MCF 10A (cell line): Measurements from ENCODE around the gene SORBS2. TPM values are rescaled to one million over a fixed set of nuclear protein-coding genes. Genes with fewer than 3 reads are reported as not detected.
"Not testable (repeated sequence)": the region's sequence is repeated elsewhere in the genome, so short reads cannot be mapped to it uniquely, and the experiment has no call there.

Experiments
- BruUV-seq: library from RNA; stranded (reverse); fragments of 400-500 nt; replicated peaks from 2 replicates; lab custom pipeline; 2021; lab: Mats Ljungman, UMichigan
- CTCF ChIA-PET: fragments of 300-600 bp; sonication (Branson Sonifier 250); formaldehyde crosslinking; extraction: SDS; loops from one replicate; lab custom pipeline; 2021; ENCODE audit warnings: antibody characterized with exemption, inconsistent platforms; lab: Yijun Ruan, JAX
- POLR2A ChIA-PET: fragments of 300-600, 350-650 bp; sonication (Branson Sonifier 250); formaldehyde crosslinking; extraction: SDS; loops from one replicate; lab custom pipeline; 2020; ENCODE audit warnings: antibody characterized with exemption, inconsistent platforms; lab: Yijun Ruan, JAX
- DNase-seq: peaks from one replicate; pipeline ENCODE4 v3.0.0-alpha.2; 2018; ENCODE audit not compliant: unreplicated experiment
- H3K27ac Mint-ChIP-seq: one replicate; pipeline ENCODE4 v1.8.0; 2022; ENCODE audit warnings: mild to moderate bottlenecking, low read depth, mixed read lengths; ENCODE audit not compliant: unreplicated experiment
- H3K27me3 Mint-ChIP-seq: one replicate; pipeline ENCODE4 v1.8.0; 2022; ENCODE audit warnings: mixed read lengths; ENCODE audit not compliant: insufficient read depth, unreplicated experiment
- H3K36me3 Mint-ChIP-seq: one replicate; pipeline ENCODE4 v1.8.0; 2022; ENCODE audit warnings: mild to moderate bottlenecking, moderate library complexity, mixed read lengths; ENCODE audit not compliant: insufficient read depth, unreplicated experiment
- H3K4me1 Mint-ChIP-seq: one replicate; pipeline ENCODE4 v1.8.0; 2022; ENCODE audit warnings: mixed read lengths; ENCODE audit not compliant: insufficient read depth, unreplicated experiment
- H3K4me3 Mint-ChIP-seq: one replicate; pipeline ENCODE4 v1.8.0; 2022; ENCODE audit warnings: mild to moderate bottlenecking, moderate library complexity, mixed read lengths; ENCODE audit not compliant: unreplicated experiment
- H3K9me3 Mint-ChIP-seq: one replicate; pipeline ENCODE4 v1.8.0; 2022; ENCODE audit warnings: mixed read lengths; ENCODE audit not compliant: unreplicated experiment
- intact Hi-C: fragments of 100-400 bp; cut with micrococcal nuclease; formaldehyde crosslinking; loops from 2 replicates; pipeline ENCODE4 v1.14.1; 2022
- total RNA-seq: library from RNA; stranded (reverse); gene quantifications from 2 replicates; pipeline ENCODE4 v1.2.3, GENCODE V29; 2022
- TF ChIP-seq, protein P1 (sequence below): fragments of 200-600 bp; IDR thresholded peaks from one replicate; pipeline ENCODE4 v1.8.0; 2022; ENCODE audit warnings: antibody characterized with exemption, mild to moderate bottlenecking; ENCODE audit not compliant: unreplicated experiment

Gene SORBS2
- total RNA-seq, 1 experiment from 2014 or later, result 19.3 TPM

GRCh38 chr4:185717377-185717741 lies 94.6 kb downstream of the SORBS2 start:
- Mint-ChIP-seq H3K36me3 (peaks cover 5% of the 10 kb centered on the region), H3K27me3 (no peaks in the 10 kb centered on the region), H3K27ac (no peak overlapping the region), H3K4me3 (no peak overlapping the region), H3K4me1 (peaks cover 39% of the 10 kb centered on the region), H3K9me3 (peaks cover 7% of the 10 kb centered on the region)
- no TSS peak for BruUV-seq
- no peak for DNase-seq
- intact Hi-C loops, result no loop called here
- TF ChIP-seq, protein P1, sequence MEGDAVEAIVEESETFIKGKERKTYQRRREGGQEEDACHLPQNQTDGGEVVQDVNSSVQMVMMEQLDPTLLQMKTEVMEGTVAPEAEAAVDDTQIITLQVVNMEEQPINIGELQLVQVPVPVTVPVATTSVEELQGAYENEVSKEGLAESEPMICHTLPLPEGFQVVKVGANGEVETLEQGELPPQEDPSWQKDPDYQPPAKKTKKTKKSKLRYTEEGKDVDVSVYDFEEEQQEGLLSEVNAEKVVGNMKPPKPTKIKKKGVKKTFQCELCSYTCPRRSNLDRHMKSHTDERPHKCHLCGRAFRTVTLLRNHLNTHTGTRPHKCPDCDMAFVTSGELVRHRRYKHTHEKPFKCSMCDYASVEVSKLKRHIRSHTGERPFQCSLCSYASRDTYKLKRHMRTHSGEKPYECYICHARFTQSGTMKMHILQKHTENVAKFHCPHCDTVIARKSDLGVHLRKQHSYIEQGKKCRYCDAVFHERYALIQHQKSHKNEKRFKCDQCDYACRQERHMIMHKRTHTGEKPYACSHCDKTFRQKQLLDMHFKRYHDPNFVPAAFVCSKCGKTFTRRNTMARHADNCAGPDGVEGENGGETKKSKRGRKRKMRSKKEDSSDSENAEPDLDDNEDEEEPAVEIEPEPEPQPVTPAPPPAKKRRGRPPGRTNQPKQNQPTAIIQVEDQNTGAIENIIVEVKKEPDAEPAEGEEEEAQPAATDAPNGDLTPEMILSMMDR, result no peak
- POLR2A ChIA-PET, result interaction anchor here (0.7 to 3.0 kb wide), 2 partner anchors 11 to 21 kb away, joined by 3 to 16 read pairs; no protein-coding TSS in a partner anchor
- CTCF ChIA-PET, result no interaction called here

DNA sequence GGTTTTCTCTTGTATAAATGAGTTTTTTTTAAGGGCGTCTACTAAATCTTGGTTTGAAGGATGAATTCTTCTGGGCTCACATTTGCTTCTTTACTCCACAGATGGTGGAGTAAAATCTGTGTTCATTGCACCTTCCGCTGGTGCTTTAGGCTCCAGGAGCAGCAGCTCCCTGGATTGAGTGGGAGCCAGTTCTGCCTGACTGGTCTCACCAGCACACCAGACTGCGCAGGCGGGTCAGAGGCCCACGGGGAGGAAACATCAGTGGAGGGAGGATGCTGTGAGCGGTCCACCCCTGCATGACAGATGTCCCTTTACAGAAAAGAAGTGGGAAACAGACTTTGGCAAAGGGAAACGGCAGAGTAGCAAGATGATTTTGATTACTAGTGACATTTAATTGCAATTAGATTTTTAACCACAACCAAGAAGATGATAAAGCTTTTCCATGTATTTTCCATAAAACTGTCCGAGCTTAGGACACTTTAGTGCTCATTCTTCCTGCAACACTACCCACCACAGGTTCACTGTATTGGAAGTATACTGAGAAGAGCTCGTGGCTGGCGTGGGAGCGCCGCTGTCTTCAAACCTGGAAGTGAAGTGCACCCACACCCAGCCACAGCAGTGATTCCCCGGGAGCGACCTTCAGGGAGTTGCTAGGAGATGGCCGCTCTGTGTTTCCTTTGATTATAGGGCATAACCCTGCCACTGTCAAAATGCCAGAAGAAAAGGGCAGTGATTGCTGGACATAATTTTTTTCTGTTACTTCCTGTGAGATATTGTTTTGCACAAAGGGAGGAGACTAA lies 95.2 kb downstream of the SORBS2 start:
- H3K4me1 Mint-ChIP-seq, result peaks cover 39% of the 10 kb centered on the region
- no peak for DNase-seq
- CTCF ChIA-PET, result no interaction called here
- TF ChIP-seq, protein P1, result no peak
- no TSS peak for BruUV-seq
- no peak overlapping the region for H3K4me3 Mint-ChIP-seq
- H3K27me3 Mint-ChIP-seq, result no peaks in the 10 kb centered on the region
- peaks cover 5% of the 10 kb centered on the region for H3K36me3 Mint-ChIP-seq
- intact Hi-C loops, result no loop called here
- peaks cover 7% of the 10 kb centered on the region for H3K9me3 Mint-ChIP-seq
- POLR2A ChIA-PET, result interaction anchor here (0.7 kb wide), 1 partner anchor 12 kb away, joined by 3 read pairs; no protein-coding TSS in a partner anchor
- no peak overlapping the region for H3K27ac Mint-ChIP-seq

DNA sequence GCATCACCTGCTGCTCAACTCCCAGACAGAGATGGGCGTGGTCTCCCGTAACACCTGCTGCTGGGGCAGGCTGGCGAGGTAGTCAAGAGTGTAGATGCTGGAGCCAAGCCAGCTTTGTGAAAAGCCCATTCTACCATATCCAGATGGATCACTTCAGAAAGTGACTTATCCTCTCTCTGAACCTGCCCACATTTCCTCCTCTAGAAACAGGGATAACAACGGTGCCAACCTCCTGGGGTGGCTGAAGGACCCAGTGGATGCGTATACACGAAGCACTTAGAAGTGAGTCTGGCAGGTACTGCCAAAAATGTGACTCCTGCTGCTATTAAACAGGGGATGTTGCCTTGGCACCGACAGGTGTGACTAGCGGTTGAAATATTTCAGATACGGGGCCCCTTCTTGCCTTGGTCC lies 95.8 kb downstream of the SORBS2 start:
- intact Hi-C loops, result no loop called here
- BruUV-seq, result no TSS peak
- TF ChIP-seq, protein P1, result no peak
- no peak overlapping the region for H3K27ac Mint-ChIP-seq
- no peak overlapping the region for H3K4me3 Mint-ChIP-seq
- H3K27me3 Mint-ChIP-seq, result no peaks in the 10 kb centered on the region
- H3K4me1 Mint-ChIP-seq, result peaks cover 39% of the 10 kb centered on the region
- peaks cover 7% of the 10 kb centered on the region for H3K9me3 Mint-ChIP-seq
- ChIA-PET POLR2A (no interaction called here), CTCF (no interaction called here)
- no peak for DNase-seq
- H3K36me3 Mint-ChIP-seq, result peaks cover 5% of the 10 kb centered on the region

- POLR2A ChIA-PET, result interaction anchor here (1.0 kb wide), 1 partner anchor 16 kb away, joined by 3 read pairs; no protein-coding TSS in a partner anchor
- Mint-ChIP-seq H3K27ac (peak overlapping the region; percentile 75), H3K4me1 (peaks cover 54% of the 10 kb centered on the region)
- DNase-seq, H3K27me3 Mint-ChIP-seq, H3K36me3 Mint-ChIP-seq, H3K4me3 Mint-ChIP-seq, H3K9me3 Mint-ChIP-seq, intact Hi-C loops, BruUV-seq: not testable (repeated sequence)
- CTCF ChIA-PET, result interaction anchor here (1.0 kb wide), 1 partner anchor 153 kb away, joined by 4 read pairs; no protein-coding TSS in a partner anchor
Measured at GRCh38 chr4:185714524-185714923, 97.5 kb downstream of the SORBS2 start.
